Neural cell (in vitro differentiated cells): Measurements from ENCODE around the gene LRRK1.
"Not testable (repeated sequence)": the region's sequence is repeated elsewhere in the genome, so short reads cannot be mapped to it uniquely, and the experiment has no call there.

Source experiments
- CTCF ChIP-seq: fragments of 450-650 bp; IDR thresholded peaks from 2 replicates; pipeline ENCODE4 v1.5.1; 2014; ENCODE audit warnings: antibody characterized with exemption, mild to moderate bottlenecking, moderate library complexity; ENCODE audit not compliant: poor library complexity, severe bottlenecking
- EP300 ChIP-seq: fragments of 450-650 bp; conservative IDR thresholded peaks from 2 replicates; pipeline ENCODE4 v1.6.1; 2014; ENCODE audit warnings: antibody characterized with exemption, mild to moderate bottlenecking, moderate library complexity; ENCODE audit not compliant: poor library complexity, severe bottlenecking
- EZH2 ChIP-seq: fragments of 200-600, 300-800 bp; shearing (Covaris generic), sonication (generic); IDR thresholded peaks from 2 replicates; pipeline ENCODE4 v1.6.1; 2014; ENCODE audit warnings: antibody characterized with exemption, low read length, borderline replicate concordance, mild to moderate bottlenecking; ENCODE audit not compliant: insufficient read depth, poor library complexity, severe bottlenecking
- POLR2AphosphoS5 ChIP-seq: IDR thresholded peaks from 2 replicates; pipeline ENCODE4 v1.6.1; 2012
- TAF1 ChIP-seq: IDR thresholded peaks from 2 replicates; pipeline ENCODE4 v1.6.1; 2012; ENCODE audit warnings: low read depth

- not testable (repeated sequence) for TF ChIP-seq CTCF, EZH2, EP300, POLR2AphosphoS5, TAF1
These were observed 158.9 kb downstream of the LRRK1 start for GRCh38 chr15:101077806-101078668.
